Femur (tissue), 1 donor: ENCODE results near the gene ACAP2.
A peak's percentile ranks its signal among the peaks of the same experiment; 100 is the strongest.
"Not testable (repeated sequence)": the region's sequence is repeated elsewhere in the genome, so short reads cannot be mapped to it uniquely, and the experiment has no call there.

Experiments used
- DNase-seq: peaks from one replicate; pipeline ENCODE4 v3.0.0-alpha.2; 2017

Gene ACAP2

DNA sequence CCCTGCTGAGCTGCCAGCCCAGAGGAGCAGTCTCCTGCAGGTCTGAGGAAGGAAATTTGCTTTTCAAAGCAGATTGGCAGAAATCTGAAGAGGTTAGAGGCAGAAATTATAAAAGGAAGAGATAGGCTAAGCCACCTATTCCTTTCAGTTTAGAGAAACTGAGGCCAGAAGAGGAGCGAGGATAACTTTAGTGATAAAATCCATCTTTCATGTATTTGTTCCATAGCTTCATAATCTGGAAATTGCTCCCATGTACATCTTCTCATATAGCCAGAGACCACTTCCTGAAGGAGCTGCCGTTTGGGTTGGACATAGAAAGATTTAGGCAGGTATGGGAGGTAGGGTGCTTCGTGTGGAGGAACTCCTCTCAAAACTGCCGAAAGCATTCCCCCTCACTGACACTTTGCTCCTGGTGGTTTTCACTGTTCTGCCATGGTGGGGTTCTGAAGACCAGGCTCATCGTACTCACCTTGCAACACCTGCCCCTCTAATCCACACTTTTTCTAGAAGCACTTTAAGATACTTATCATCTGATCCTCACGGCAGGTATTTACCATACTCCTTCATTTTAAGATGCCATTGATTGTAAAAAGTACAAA, 670 bp upstream of the ACAP2 start:
- no peak for DNase-seq

DNA sequence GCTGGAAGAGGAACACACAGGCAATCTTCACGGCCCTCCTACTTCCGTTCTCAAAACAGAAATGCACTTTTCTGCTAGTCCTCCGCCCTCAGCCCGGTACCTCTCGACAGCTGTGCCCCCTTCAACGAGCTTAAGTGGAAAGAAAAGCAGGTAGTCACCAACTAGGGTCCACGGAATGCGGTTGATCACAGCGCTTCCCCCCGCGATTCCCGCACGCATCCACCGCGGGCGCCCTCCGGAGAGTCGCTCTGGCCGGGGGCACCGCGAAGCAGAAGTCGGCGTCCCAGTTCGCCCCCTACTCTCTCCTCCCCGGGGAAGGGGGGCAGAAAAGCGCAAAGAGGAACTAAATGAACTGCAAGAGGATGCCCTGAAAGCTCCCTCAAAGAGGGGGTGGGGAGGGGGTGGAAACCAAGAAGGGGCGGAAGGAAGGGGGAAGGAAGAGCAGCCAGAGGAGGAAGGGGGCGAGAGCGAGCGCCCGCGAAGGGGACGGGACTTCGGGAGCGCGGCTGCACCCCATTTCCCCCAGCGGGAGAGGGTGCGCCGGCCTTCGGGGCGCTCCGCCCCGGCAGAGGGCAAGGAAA, 738 bp downstream of the ACAP2 start:
- peak; percentile 74 for DNase-seq

DNA sequence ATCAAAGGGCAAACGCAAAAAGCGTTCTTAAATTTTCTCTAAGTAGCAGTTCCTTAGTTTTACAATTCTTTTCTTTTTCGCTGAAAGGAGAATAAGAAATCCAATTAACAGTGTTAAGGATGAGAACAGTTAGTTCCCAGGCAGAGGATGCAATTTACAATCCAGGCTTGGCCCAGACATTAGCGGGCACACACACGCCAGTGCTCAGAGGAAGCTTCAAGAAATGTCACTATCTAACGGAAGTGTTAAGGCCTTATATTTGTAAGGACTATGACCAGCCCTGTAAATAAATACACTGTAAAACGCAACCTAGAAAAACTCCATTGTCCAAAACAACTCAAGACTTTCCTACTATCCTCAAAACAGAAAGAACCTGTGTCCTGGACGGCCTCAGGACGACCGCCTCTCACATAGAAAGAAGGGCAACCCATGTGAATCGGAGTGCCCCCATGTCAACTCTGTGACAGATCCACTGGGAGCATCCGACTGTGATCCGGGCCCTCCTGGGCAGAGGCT, 1.3 kb downstream of the ACAP2 start:
- no peak for DNase-seq

DNA sequence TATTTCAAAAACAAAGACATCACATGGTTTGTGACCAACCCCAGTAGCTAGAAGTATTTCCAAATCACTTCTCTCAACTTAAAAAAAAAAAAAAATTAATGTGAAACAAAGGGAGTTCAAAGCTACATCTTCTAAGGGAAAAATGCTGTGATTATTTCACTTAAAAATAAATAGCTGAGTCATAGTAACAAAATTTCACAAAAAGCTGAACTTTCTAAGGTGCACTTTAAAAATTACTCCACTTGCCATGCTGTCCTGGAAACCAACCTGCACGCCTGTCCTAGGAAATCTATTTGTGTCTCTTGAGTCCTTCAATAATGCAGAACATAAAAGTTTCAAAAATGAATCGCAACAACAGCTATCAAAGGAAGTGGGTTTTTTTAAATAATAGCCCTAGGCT, 1.8 kb downstream of the ACAP2 start:
- DNase-seq: no peak

DNA sequence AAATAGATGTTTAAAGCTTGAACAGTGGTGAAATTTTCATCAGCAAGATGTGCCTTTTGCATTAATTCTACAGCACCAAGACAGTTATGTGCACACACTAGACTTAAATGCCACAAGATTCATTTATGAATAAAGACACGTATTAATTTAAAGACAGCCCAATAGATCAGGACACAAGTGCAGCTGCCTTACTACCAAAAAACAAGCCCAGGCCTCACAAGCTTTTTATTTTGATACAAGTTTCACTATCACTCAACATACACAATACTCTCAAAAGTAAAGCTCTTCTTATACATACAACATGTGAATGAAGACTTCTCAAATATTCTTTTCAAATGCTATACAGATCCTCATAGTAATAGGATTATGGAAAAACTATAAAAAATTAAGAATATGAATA, 2.4 kb downstream of the ACAP2 start:
- no peak for DNase-seq

DNA sequence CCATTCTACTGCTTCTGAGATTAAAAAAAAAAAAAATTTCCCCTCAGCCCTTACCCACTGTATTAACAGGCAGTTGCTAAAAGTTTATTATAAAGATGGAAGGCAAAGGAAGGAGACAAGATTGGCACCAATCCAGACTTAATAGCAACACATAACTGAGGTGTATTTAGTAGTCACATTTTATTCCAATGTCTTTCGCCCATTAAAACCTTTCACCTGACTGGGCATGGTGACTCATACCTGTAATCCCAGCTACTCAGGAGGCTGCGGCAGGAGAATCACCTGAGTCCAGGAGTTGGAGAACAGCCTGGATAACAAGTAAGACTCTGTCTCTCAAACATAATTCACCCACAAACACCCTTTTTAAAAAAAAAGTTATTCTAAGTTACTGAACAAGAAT, 4.4 kb downstream of the ACAP2 start:
- no peak for DNase-seq

DNA sequence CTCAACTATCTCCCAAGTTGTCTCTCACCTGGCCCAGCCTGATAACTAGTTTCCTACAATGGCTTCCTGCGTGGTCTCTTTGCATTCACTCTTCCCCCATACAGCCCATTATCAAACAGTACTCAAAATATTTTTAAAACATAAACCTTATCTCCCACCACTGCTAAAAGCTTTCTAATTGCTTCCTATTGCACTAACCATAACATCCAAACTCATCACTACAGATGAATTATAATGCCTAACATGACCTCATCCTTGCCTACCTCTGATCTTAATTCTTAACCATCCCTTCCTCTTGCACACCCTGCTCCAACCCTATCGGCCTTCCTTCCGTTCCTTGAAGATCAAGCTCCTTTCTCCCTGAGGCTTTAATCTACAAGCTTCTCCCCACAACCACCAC, 17.0 kb downstream of the ACAP2 start:
- no peak for DNase-seq

DNA sequence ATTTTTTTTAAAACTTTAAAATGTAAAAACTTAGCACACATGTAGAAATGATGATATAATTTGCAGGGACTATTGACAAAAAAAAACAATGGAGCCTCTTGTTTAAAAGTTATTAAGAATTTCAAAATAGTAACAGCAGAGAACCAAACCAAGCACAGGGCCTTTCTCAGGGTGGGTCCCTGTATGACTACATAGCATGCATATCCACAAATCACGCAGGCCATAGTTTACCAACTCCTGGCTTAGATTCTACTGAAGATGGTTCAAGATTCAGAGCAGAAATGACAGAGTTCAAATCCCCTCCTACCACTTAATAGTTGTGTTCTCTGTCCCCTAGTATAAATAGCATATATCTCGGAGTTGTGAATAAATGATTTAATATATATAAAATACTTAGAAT, 19.0 kb downstream of the ACAP2 start:
- no peak for DNase-seq

DNA sequence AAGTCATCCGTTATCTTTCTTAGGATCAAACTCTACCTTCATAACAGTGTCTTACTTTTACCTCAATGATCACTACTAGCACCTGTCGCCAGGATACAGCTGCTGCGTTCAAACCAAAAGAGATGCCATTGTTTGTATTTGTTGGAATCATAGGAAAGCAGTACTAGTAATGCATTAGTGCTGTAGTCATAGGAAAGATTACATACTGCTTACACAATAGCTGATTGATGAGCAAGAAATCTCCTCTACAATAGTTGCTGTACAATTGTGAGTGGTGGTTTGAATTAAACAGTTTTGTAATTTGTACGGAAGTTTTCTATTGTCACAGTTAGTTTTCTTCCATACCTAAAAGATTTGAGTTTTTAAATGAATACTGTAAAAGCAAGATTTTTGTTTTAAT, 21.4 kb downstream of the ACAP2 start:
- DNase-seq: no peak

DNA sequence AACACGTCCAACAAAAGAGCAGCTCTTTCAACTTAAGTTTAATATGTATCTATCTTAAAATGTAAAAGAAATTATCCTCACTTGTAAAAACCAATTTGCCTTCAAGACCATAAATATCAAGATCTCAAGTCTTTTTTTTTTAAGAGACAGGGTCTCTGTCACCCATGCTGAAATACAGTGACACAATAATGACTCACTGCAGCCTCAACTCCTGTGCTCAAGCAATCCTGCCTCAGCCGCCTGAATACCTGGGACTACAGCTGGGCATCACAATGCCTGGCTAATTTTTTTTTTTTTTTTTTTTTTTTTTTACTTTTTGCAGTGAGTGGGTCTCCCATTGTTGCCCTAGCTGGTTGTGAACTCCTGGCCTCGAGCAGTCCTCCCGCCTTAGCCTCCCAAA, 26.0 kb downstream of the ACAP2 start:
- DNase-seq: no peak

DNA sequence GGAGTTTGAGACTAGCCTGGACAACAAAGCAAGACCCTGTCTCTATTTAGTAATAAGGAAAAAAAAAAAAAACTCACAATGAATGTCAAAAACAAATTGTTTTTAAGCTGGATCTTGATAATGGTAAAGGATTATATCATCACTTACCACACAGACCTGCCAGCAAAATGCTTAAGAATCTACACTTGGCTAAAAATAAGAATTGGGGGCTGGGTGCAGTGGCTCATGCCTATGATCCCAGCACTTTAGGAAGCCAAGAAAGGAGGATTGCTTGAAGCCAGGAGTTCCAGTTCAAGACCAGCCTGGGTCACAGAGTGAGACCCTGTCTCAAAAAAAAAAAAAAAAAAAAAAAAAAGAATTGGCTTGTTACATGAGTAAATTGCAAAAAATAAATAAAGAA, 31.0 kb downstream of the ACAP2 start:
- DNase-seq: no peak

DNA sequence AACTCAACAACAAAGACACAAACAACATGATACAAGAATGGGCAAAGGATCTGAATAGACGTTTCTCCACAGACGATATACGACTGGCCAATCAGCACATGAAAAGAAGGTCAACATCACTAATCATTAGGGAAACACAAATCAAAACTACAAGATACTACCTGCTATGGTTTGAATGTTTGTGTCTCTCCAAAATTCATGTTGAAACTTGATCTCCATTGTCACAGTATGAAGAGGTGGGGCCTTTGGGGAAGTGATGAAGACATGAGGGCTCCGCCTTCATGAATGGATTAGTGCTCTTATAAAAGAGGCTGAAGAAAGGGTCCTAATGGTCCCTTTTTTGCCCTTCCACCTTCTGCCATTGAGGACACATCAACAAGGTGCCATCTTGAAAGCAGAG, 32.3 kb downstream of the ACAP2 start:
- no peak for DNase-seq

DNA sequence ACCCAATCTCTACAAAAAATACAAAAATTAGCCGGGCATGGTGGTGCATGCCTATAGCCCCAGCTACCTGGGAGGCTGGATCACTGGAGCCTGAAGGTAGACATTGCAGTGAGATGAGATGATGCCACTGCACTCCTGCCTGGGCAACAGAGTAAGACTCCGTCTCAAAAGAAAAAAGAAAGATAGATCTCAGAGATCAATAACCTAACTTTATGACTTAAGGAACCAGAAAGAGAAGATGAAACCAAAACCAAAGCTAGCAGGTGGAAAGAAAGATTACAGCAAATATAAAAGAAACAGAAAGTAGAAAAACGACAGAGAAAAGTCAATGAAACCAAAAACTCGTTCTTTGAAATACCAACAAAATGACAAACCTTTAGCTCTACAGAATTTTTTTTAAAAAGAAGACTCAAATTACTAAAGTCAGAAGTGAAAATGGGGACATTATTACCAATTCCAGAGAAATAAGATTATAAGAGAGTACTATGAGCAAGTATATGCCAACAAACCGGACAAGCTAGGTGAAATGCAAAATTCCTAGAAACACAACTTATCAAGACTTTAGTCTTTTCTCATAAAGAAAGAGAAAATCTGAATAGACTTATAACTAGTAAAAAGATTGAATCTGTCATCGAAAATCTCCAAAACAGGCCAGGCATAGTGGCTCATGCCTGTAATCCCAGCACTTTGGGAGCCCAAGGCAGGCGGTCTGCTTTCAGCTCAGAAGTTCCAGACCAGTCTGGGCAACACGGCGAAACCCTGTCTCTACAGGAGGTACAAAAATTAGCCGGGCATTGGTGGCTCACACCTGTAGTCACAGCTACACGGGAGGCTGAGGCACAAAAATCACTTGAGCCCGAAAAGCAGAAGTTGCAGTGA, 35.0 kb downstream of the ACAP2 start:
- DNase-seq: no peak

DNA sequence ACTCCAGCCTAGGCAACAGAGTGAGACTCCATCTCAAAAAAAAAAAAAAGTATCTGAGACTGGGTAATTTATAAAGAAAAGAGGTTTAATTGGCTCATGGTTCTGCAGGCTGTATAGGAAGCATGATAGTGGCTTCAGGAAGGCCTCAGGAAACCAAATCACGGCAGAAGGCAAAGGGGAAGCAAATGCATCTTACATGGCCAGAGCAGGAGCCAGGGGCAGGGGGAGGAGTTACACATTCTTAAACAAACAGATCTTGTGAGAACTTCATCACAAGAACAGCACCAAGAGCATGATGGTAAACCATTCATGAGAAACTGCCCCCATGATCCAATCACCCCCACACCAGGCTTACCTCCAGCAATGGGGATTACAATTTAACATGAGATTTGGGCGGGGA, 37.2 kb downstream of the ACAP2 start:
- DNase-seq: no peak

DNA sequence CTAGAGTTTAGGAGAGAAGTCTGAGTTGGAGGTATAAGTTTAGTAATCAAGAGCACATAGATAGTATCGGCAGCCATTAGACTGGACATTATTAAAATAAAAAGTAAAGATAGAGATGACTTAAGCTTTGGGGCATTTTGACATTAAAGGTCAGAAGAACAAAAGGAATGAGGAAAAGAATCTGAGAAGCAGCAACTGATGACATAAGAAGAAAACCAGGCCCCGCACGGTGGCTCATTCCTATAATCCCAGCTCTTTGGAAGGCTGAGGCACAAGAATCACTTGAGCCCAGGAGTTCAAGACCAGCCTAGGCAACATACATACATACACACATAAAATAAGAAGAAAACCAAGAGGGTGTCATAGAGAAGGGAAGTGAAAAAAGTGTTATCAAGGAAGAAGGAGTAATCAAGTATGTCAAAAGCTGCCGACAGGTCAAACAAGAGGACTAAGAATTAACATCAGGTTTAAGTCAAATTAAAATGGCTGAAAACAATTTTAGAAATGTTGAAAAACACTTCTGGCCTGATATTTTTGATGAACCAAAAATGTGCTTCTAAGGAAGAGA, 38.9 kb downstream of the ACAP2 start:
- no peak for DNase-seq

DNA sequence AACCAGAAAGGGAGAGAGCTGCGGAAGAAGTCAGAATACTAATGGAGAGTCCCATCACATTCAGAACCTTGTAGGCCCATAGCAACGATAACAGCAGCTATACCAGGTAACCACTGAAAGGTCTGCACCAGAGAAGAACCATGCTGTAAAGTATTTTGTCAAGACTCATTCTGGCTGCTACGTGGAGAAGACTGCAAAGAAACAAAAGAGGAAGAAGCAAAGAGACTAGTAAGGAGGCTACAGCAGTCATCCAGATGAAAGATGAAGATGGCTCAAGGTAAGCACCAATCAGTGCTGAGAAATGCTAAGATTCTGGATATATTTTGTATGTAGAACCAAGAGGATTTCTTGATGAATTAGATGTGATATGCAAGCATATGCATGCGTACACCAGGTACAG, 39.6 kb downstream of the ACAP2 start:
- DNase-seq: no peak

DNA sequence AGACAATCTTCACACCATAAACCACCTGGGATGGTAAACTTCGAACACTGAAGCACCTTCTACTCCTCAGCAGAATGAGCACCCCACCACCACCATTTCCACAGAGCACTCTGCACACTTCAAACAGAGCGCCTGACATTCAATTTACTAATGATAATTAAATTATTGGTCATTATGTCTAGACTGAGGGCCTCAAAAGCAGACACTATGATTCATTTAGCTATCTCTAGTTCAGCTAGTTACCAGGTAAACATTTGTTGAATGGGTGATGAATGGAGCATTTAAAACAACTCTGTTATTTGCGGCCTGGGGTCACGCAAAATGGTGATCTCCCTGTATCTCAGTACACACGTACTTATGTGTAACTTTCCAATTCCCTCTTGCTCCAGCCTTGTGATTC, 40.9 kb downstream of the ACAP2 start:
- no peak for DNase-seq

DNA sequence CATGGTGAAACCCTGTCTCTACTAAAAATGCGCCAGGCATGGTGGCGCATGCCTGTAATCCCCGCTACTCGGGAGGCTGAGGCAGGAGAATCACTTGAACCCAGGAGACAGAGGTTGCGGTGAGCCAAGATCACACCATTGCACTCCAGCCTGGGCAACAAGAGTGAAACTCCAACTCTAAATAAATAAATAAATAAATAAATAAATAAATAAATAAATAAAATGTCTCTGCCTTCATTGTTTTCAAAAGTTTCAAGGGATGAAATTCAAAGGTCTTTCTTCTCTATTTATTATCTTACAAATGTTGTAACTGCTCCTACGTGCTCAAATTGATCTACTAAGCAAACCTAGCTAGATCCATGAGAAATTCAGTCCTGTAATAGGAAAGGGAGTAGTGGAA, 44.4 kb downstream of the ACAP2 start:
- not testable (repeated sequence) for DNase-seq

DNA sequence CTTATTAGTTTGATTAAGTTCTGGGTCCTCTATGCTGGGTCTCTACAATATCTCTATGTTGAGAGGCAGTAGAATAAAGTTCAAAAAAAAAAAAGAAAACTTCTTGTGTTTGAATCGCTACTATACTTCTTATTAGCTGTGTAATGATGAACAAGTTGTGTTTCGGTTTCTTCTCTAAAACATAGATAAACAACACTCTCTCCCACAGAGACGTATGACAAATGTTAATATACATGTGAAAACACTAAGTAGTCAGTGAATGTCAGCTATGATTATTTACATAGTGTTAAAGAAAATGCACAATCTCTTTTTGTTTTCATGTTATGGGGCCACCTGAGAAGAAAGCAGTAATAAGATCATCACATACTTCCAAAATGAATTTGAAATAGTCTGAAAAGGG, 45.3 kb downstream of the ACAP2 start:
- DNase-seq: no peak

DNA sequence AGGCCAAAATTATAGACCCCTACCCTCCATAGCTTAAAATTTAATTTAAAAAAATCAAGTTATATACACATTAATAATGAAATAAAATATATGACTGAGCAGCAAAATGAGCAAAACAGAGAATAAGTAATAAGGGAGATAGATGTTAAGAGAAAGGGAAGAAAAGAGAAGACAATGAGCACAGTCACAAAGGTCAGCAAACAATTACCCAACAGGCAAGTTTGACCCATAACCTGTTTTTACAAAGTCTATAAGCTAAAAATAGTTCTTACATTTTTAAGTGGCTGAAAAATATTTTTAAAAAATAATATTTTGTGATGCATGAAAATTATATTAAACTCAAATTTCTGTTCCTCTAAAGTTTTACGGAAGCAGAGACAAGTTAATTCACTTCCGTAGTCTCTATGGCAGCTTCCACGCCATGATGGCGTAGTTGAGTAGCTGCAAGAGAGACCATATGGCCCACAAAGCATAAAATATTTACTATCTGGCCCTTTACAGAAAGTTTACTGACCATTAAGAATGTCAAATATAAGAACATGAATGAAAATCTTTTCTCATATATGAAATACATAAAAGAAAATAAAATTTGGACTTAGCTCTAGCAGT, 47.5 kb downstream of the ACAP2 start:
- DNase-seq: no peak

DNA sequence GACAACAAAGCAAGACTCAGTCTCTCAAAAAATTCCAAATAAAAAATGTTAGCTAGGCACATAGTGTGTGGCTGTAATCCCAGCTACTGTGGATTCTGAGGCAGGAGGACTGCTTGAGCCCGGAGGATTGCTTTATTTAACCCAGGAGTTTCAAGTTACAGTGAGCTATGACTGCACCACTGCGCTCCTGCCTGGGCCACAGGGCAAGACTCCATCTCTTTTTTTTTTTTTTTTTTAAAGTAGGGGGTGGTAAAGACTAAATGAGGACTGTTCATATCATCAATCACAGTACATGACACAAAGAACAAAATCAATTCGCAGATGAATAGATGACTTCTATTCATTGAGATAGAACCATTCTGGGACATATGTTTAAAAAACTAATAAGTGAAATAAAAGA, 48.1 kb downstream of the ACAP2 start:
- no peak for DNase-seq

DNA sequence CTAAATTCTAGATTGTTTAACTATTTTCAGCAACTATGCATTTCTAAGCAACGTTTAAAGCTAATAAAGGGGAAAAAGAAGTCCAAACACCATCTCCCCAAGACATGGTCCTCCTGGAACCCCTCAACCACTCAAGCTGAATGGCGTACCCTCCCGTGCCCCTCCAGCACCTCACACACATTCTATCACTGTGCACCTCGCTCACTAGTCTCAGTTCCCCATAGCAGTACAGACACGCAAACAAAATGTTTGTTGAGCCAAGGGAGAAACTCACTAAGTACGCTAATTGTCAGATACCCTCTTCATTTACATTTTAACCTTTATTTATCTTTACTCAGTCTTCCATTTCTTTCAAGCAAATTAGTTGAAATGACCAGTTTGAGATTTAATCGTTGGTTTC, 48.8 kb downstream of the ACAP2 start:
- no peak for DNase-seq

DNA sequence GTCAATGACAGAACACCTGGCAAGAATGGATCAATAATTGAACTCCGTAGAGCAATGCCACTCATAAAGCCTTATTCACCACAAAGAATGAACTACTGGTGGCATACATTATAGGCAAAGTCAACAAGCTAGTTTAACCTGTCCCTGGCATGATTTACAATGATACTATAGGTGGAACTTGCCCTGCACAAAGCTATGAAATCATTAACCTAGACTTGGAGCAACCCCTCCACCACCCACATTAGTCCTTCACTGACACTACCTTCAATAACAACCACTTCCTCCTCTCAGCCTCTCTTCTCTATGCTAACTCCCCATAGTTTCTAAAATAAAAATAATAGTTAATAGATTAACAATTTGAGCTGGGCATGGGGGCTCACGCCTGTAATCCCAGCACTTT, 54.4 kb downstream of the ACAP2 start:
- no peak for DNase-seq
